ENCODE results near the gene LAMC1. TPM values are rescaled to one million over a fixed set of nuclear protein-coding genes. Genes with fewer than 3 reads are reported as not detected.

Gene LAMC1
- 364 and 409 TPM in 2 replicates for total RNA-seq

GRCh38 chr1:183023146-183023600 lies at the start of gene LAMC1:
Gene LAMC1, plus strand, starts transcription at chr1:183023420. Its CDS starts 297 bp downstream, at chr1:183023717.

GRCh38 chr1:183185941-183186490 lies 162.8 kb downstream of the LAMC1 start, which contains the start of gene LAMC2:
Gene LAMC2, plus strand, starts transcription at chr1:183186264. Its CDS starts 89 bp downstream, at chr1:183186353.

Small RNA genes within 50 kb of the gene (small RNA-seq; reads per million reads assigned to genes)
- not detected for gene RNU6-41P

Other genes with a start within 250 kb of the LAMC1 start
- 1.3 and 1.7 TPM in 2 replicates for gene NPL, start 233.6 kb upstream of the LAMC1 start, total RNA-seq
- gene DHX9, start 184.1 kb upstream of the LAMC1 start, total RNA-seq = 263 and 296 TPM in 2 replicates
- not detected in 2 replicates for gene SHCBP1L, start 70.3 kb upstream of the LAMC1 start, total RNA-seq
- gene LAMC2, start 162.8 kb downstream of the LAMC1 start, total RNA-seq = 0.53 and 9.0 TPM in 2 replicates